Measurements from ENCODE around the gene VMO1. TPM values are rescaled to one million over a fixed set of nuclear protein-coding genes. Genes with fewer than 3 reads are reported as not detected.
A peak's percentile ranks its signal among the peaks of the same experiment; 100 is the strongest.

Gene VMO1
- polyA plus RNA-seq, 1 of the 3 experiments (the other 2 are of a cell fraction): 1.3 TPM

GRCh38 chr17:4833941-4834680 is 47.9 kb upstream of the VMO1 start:
- DNase-seq: peak; percentile 44
- H3K9me2 ChIP-seq: no peaks in the 10 kb centered on the region
- CTCF ChIA-PET: interaction anchor here (1.1 to 1.5 kb wide), 2 partner anchors 33 to 48 kb away, joined by 3 to 6 read pairs; no protein-coding TSS in a partner anchor
- peaks cover 4 to 30% of the 10 kb centered on the region in 2 experiments; a peak in 3 of 4 replicates for H3K4me1 ChIP-seq (ENCODE audit: control insufficient read depth in 1 of 2, insufficient read depth in 2 of 2, low read depth in 1 of 2, low read length in 1 of 2)
- peaks cover 58% of the 10 kb centered on the region for H3K79me2 ChIP-seq (ENCODE audit: insufficient read depth)
- H3K9me3 ChIP-seq: no peaks in the 10 kb centered on the region
- peaks cover 3% of the 10 kb centered on the region for H3F3A ChIP-seq (replicated peaks; ENCODE audit: insufficient read depth)
- peaks cover 0 to 11% of the 10 kb centered on the region in 2 experiments for H3K36me3 ChIP-seq (replicated peaks in 1 of 2; ENCODE audit: control insufficient read depth in 1 of 2, insufficient read depth in 2 of 2, low read length in 1 of 2)
- peak overlapping the region; percentile 86 for H3K4me2 ChIP-seq
- whole genome bisulfite sequencing (ENCODE audit: low lambda C conversion rate): 20% methylated on average over 15 of the region's 15 CpGs
- TF ChIP-seq MAX (IDR thresholded peaks at IDR 0.05; ENCODE audit: low read depth): peak; percentile 46; the same call in 1 of the 2 replicates
- no peak for TF ChIP-seq CTCF (IDR thresholded peaks at IDR 0.05)
- peak; percentile 51; the same call in 1 of the 2 replicates for TF ChIP-seq MXI1 (IDR thresholded peaks at IDR 0.05; ENCODE audit: low read depth, low read length)
- H4K20me1 ChIP-seq (ENCODE audit: insufficient read depth): peaks cover 22% of the 10 kb centered on the region
- H2AFZ ChIP-seq (ENCODE audit: low read depth): peak overlapping the region; percentile 78; the same call in 1 of the 2 replicates
- no peaks in the 10 kb centered on the region for H3K27me3 ChIP-seq (ENCODE audit: insufficient read depth)
- H3K9ac ChIP-seq: peak overlapping the region; percentile 76
- H3K4me3 ChIP-seq (ENCODE audit: low read depth in 2 of 2, low read length in 1 of 2): peak overlapping the region; percentile 95 to 97
- POLR2A ChIA-PET: interaction anchor here (1.2 kb wide), 1 partner anchor 44 kb away, joined by 4 read pairs; no protein-coding TSS in a partner anchor
- peak overlapping the region; percentile 82 to 91; a peak in 2 of 4 replicates for H3K27ac ChIP-seq (ENCODE audit: low read depth in 2 of 2, low read length in 1 of 2)

- peak; percentile 100 for DNase-seq
- POLR2A ChIA-PET: interaction anchor here (0.8 kb wide), 1 partner anchor 44 kb away, joined by 3 read pairs; no protein-coding TSS in a partner anchor
- Histone ChIP-seq H3K9me2 (no peaks in the 10 kb centered on the region), H3K4me1 (ENCODE audit: control insufficient read depth in 1 of 2, insufficient read depth in 2 of 2, low read depth in 1 of 2, low read length in 1 of 2) (peaks cover 4 to 27% of the 10 kb centered on the region in 2 experiments; a peak in 3 of 4 replicates), H3K79me2 (ENCODE audit: insufficient read depth) (peaks cover 50% of the 10 kb centered on the region), H3K27ac (ENCODE audit: low read depth in 2 of 2, low read length in 1 of 2) (peak within 1 kb of the TSS; percentile 89 to 91), H3K27me3 (ENCODE audit: insufficient read depth) (no peaks in the 10 kb centered on the region), H3K9ac (peak within 1 kb of the TSS; percentile 76), H3K4me3 (ENCODE audit: low read depth in 2 of 2, low read length in 1 of 2) (peak within 1 kb of the TSS; percentile 95 to 97), H3K4me2 (peak within 1 kb of the TSS; percentile 86), H2AFZ (ENCODE audit: low read depth) (peak within 1 kb of the TSS; percentile 93), H3K36me3 (replicated peaks in 1 of 2; ENCODE audit: control insufficient read depth in 1 of 2, insufficient read depth in 2 of 2, low read length in 1 of 2) (peaks cover 0 to 9% of the 10 kb centered on the region in 2 experiments), H4K20me1 (ENCODE audit: insufficient read depth) (0 out of 2 replicates have a peak, but pooled peaks cover 21% of the 10 kb centered on the region), H3F3A (replicated peaks; ENCODE audit: insufficient read depth) (peaks cover 3% of the 10 kb centered on the region), H3K9me3 (no peaks in the 10 kb centered on the region)
- TF ChIP-seq USF2 (IDR thresholded peaks at IDR 0.05; ENCODE audit: borderline replicate concordance, low read depth, low read length) (no peak), MAX (IDR thresholded peaks at IDR 0.05; ENCODE audit: low read depth) (no peak; the same call in 1 of the 2 replicates), GABPA (IDR thresholded peaks at IDR 0.05; ENCODE audit: low read depth) (no peak), SIN3A (IDR thresholded peaks at IDR 0.05; ENCODE audit: borderline replicate concordance, low read depth, low read length) (peak; percentile 43; the same call in 1 of the 2 replicates), CHD2 (IDR thresholded peaks at IDR 0.05; ENCODE audit: low read length, partially characterized antibody) (peak; percentile 92), ZBTB33 (IDR thresholded peaks at IDR 0.05; ENCODE audit: borderline replicate concordance, low read depth) (peak; percentile 71; the same call in 1 of the 2 replicates), MXI1 (IDR thresholded peaks at IDR 0.05; ENCODE audit: low read depth, low read length) (peak; percentile 62; the same call in 1 of the 2 replicates), ELF1 (IDR thresholded peaks at IDR 0.05) (no peak), USF1 (IDR thresholded peaks at IDR 0.05; ENCODE audit: borderline replicate concordance, low read depth) (0 out of 2 replicates have a peak, but pooled peaks have one; percentile 7), NRF1 (IDR thresholded peaks at IDR 0.05; ENCODE audit: low read depth, low read length) (peak; percentile 96), POLR2AphosphoS5 (IDR thresholded peaks at IDR 0.05; ENCODE audit: low read depth, low read length) (peak; percentile 46; the same call in 1 of the 2 replicates)
- CTCF ChIA-PET: interaction anchor here (1.1 to 1.5 kb wide), 2 partner anchors 34 to 48 kb away, joined by 3 to 6 read pairs; no protein-coding TSS in a partner anchor
- 1% methylated on average over 35 of the region's 91 CpGs for WGBS (ENCODE audit: low lambda C conversion rate)
Observed at GRCh38 chr17:4833178-4833940, 47.2 kb upstream of the VMO1 start, which contains the start of gene MINK1. Gene MINK1 (plus strand): TSS chr17:4833340. CDS start chr17:4833584, 244 bp downstream.

All from SK-N-SH (cell line).